Measurements from ENCODE around the gene IFNAR2. TPM values are rescaled to one million over a fixed set of nuclear protein-coding genes. Genes with fewer than 3 reads are reported as not detected.

The IFNAR2 gene
- total and polyA plus RNA-seq, 12 donors = 3.3 to 29.7 (median 14.5) TPM

- Histone ChIP-seq H3K9me3 (replicated peaks in 1 of 3) (no peaks in the 10 kb centered on the region), H3K4me1 (replicated peaks in 1 of 2) (no peaks in the 10 kb centered on the region), H3K36me3 (replicated peaks in 1 of 2) (peaks cover 0 to 31% of the 10 kb centered on the region in 2 donors), H3K4me3 (no peak overlapping the region), H3K27me3 (no peaks in the 10 kb centered on the region), H3K27ac (no peak overlapping the region)
- intact Hi-C loops (cut with DNase I) = no loop called here
- no peak for TF ChIP-seq POLR2A (IDR thresholded peaks at IDR 0.05)
- 98 to 99% (median 99%) methylated on average over 3 of the region's 3 CpGs for WGBS, 4 donors
- no peak for DNase-seq
These were observed 49.6 kb downstream of the IFNAR2 start for GRCh38 chr21:33279330-33279820.

Other genes with a start within 250 kb of the IFNAR2 start
- not detected for gene OLIG2, start 204.0 kb upstream of the IFNAR2 start, total RNA-seq
- under 1 TPM in 1 of 3 donors, not detected in 2; 0.16 TPM for gene OLIG2, start 204.0 kb upstream of the IFNAR2 start, polyA plus RNA-seq
- under 1 TPM in 2 of 9 donors, not detected in 7; 0.11 to 0.50 TPM for gene OLIG1, start 159.8 kb upstream of the IFNAR2 start, total RNA-seq
- 1 to 10 TPM in 1 of 3 donors, not detected in 2; 1.8 TPM for gene OLIG1, start 159.8 kb upstream of the IFNAR2 start, polyA plus RNA-seq
- 10 to 100 TPM; 21.5 to 55.0 (median 30.1) TPM for gene IL10RB, start 36.4 kb downstream of the IFNAR2 start, total RNA-seq
- gene IL10RB, start 36.4 kb downstream of the IFNAR2 start, polyA plus RNA-seq = 10 to 100 TPM; 14.7 to 20.8 (median 14.9) TPM
- 10 to 100 TPM; 18.1 to 71.2 (median 38.0) TPM for gene IFNAR1, start 95.0 kb downstream of the IFNAR2 start, total RNA-seq
- 10 to 100 TPM in 1 of 3 donors, 1 to 10 TPM in 2; 7.3 to 36.4 (median 8.8) TPM for gene IFNAR1, start 95.0 kb downstream of the IFNAR2 start, polyA plus RNA-seq
- 10 to 100 TPM; 44.5 to 75.8 (median 60.8) TPM for gene IFNGR2, start 173.5 kb downstream of the IFNAR2 start, total RNA-seq
- gene IFNGR2, start 173.5 kb downstream of the IFNAR2 start, polyA plus RNA-seq = 10 to 100 TPM; 50.3 to 87.4 (median 57.4) TPM

Data from adrenal gland (tissue), 12 donors.